Endothelial cell (in vitro differentiated cells): Measurements from ENCODE around the gene MED23. TPM values are rescaled to one million over a fixed set of nuclear protein-coding genes. Genes with fewer than 3 reads are reported as not detected.

Experiments used
- DNase-seq: peaks from one replicate; pipeline ENCODE4 v3.0.0; 2021; ENCODE audit warnings: low spot score
- H3K27ac Mint-ChIP-seq: one replicate; pipeline ENCODE4 v1.8.0; 2021; ENCODE audit warnings: mixed read lengths, inconsistent platforms; ENCODE audit not compliant: unreplicated experiment
- H3K27me3 Mint-ChIP-seq: one replicate; pipeline ENCODE4 v1.8.0; 2021; ENCODE audit warnings: mild to moderate bottlenecking, moderate library complexity, mixed read lengths, inconsistent platforms; ENCODE audit not compliant: unreplicated experiment
- H3K36me3 Mint-ChIP-seq: one replicate; pipeline ENCODE4 v1.8.0; 2021; ENCODE audit warnings: mild to moderate bottlenecking, low read depth, mixed read lengths, inconsistent platforms; ENCODE audit not compliant: unreplicated experiment
- H3K4me1 Mint-ChIP-seq: one replicate; pipeline ENCODE4 v1.8.0; 2021; ENCODE audit warnings: mild to moderate bottlenecking, mixed read lengths, inconsistent platforms; ENCODE audit not compliant: unreplicated experiment
- H3K4me3 Mint-ChIP-seq: one replicate; pipeline ENCODE4 v1.8.0; 2021; ENCODE audit warnings: mild to moderate bottlenecking, mixed read lengths, inconsistent platforms; ENCODE audit not compliant: unreplicated experiment
- H3K9me3 Mint-ChIP-seq: one replicate; pipeline ENCODE4 v1.8.0; 2021; ENCODE audit warnings: mixed read lengths, inconsistent platforms; ENCODE audit not compliant: unreplicated experiment
- CTCF ChIP-seq: fragments of 200-600 bp; sonication (generic); IDR thresholded peaks from one replicate; pipeline ENCODE4 v1.5.0; 2021; ENCODE audit warnings: antibody characterized with exemption; ENCODE audit not compliant: unreplicated experiment
- total RNA-seq: library from RNA; stranded (reverse); fragmentation: NEBNext Ultra II Directional; extraction: Animal tissue kit (Norgen Biotek cat#: 25700); gene quantifications from one replicate; pipeline ENCODE4 v1.2.1, GENCODE V29; 2021; ENCODE audit not compliant: unreplicated experiment

Gene MED23
- total RNA-seq, 1 donor from 2014 or later, result 32.1 TPM

- H3K4me3 Mint-ChIP-seq, result no peak overlapping the region
- DNase-seq, result no peak
- no peaks in the 10 kb centered on the region for H3K9me3 Mint-ChIP-seq
- no peaks in the 10 kb centered on the region for H3K36me3 Mint-ChIP-seq
- no peaks in the 10 kb centered on the region for H3K4me1 Mint-ChIP-seq
- H3K27ac Mint-ChIP-seq, result no peak overlapping the region
- TF ChIP-seq CTCF, result no peak
- H3K27me3 Mint-ChIP-seq, result peaks cover 1% of the 10 kb centered on the region
Measured at GRCh38 chr6:131524695-131525336, 103.2 kb downstream of the MED23 start.

GRCh38 chr6:131523988-131524673 is 103.9 kb downstream of the MED23 start:
- H3K27ac Mint-ChIP-seq, result no peak overlapping the region
- H3K27me3 Mint-ChIP-seq, result peaks cover 1% of the 10 kb centered on the region

More at GRCh38 chr6:131523988-131524673, 103.9 kb downstream of the MED23 start:
- DNase-seq, result no peak
- Mint-ChIP-seq H3K36me3 (no peaks in the 10 kb centered on the region), H3K4me1 (no peaks in the 10 kb centered on the region), H3K9me3 (no peaks in the 10 kb centered on the region), H3K4me3 (no peak overlapping the region)
- no peak for TF ChIP-seq CTCF

Other genes with a start within 250 kb of the MED23 start
- not detected for gene ARG1, start 55.0 kb downstream of the MED23 start, total RNA-seq
- 0.64 TPM for gene ENPP3, start 9.1 kb upstream of the MED23 start, total RNA-seq
- not detected for gene OR2A4, start 73.2 kb upstream of the MED23 start, total RNA-seq
- not detected for gene CTAGE9, start 82.8 kb upstream of the MED23 start, total RNA-seq
- 32.4 TPM for gene ENPP1, start 179.8 kb upstream of the MED23 start, total RNA-seq